NOMO-1 (cell line): ENCODE data around the gene SAMD4A.

ENCODE experiments used
- DNase-seq, 2 experiments: peaks; one replicate each; lab custom pipeline; 2025; ENCODE audit not compliant: unreplicated experiment in 2 of 2; lab: John Stamatoyannopoulos, UW

The SAMD4A gene

DNA sequence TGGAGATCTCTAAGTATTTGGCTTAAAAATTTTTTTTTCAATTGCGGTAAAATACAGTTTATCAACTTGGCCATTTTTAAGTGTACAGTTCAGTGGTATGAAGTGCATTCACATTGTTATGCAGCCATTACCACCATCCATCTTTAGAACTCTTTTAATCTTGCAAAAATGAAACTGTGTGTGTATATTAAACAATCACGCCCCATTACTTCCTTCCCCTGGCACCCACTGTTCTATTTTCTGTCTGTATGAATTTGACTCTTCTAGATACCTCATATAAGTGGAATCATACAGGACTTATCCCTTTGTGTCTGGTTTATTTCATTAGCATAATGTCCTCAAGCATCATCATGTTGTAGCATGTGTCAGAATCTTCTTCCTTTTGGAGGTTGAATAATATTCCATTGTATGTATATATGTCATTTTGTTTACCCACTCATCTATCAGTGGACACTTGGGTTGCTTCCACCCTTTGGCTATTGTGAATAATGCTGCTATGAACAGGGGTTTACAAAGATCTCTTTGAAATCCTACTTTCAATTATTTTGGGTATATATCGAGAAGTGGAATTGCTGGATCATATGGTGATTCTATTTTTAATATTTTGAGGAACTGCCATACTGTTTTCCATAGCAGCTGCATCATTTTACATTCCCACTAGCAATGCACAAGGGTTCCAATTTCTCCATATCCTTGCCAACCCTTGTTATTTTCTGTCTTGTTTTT is 62.9 kb downstream of the SAMD4A start:
- no peak for DNase-seq

DNA sequence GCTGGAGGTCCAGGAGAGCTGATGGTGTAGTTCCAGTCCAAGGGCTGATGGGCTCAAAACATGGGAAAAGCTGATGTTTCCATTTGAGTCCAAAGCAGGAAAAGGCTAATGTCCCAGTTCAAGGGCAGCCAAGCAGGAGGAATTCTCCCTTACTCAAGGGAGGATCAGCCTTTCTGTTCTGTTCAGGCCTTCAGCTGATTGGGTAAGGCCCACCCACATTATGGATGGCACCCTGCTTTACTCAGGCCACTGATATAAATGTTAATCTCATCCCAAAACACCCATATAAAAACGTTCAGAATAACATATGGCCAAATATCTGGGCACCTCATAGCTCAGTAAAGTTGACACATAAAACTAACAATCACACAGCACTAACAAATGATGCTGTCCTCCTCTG is 64.1 kb downstream of the SAMD4A start:
- DNase-seq, result no peak

DNA sequence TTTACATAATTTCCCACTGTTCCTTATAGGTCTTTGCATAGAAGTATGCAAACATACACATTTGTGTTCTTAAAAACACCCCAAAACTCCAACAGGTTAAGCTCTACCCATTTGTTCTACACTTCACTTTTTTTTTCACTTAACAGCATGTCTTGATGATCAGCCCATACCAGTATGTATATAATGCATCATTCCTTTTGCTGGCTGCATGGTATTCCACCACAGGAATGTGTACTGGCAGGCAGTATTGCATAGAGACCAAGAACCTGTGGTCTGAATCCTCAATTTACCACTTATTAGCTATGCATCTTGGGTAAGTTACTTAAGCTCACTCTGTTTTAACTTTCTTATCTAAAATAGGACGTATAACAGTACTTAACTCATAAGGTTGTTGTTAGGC is 65.5 kb downstream of the SAMD4A start:
- DNase-seq, result no peak

DNA sequence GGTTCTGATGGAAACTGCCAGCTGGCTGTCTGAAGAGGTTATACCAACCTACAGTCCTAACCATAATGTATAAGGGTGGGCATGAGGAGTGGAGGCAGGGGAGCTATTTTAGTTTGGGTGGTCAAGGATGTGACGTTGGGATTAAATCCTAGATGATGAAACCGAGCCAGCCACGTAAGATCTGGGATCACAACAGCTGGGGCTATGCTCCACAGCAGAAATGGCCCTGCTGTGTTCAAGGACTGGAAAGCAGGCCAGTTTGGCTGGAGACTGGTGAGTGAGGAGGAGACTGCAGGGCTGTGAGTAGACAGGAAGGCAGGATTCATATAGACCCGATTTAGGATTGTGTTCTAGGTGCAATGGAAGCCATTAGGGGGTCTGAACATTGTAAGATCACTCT is 66.1 kb downstream of the SAMD4A start:
- DNase-seq, result no peak

DNA sequence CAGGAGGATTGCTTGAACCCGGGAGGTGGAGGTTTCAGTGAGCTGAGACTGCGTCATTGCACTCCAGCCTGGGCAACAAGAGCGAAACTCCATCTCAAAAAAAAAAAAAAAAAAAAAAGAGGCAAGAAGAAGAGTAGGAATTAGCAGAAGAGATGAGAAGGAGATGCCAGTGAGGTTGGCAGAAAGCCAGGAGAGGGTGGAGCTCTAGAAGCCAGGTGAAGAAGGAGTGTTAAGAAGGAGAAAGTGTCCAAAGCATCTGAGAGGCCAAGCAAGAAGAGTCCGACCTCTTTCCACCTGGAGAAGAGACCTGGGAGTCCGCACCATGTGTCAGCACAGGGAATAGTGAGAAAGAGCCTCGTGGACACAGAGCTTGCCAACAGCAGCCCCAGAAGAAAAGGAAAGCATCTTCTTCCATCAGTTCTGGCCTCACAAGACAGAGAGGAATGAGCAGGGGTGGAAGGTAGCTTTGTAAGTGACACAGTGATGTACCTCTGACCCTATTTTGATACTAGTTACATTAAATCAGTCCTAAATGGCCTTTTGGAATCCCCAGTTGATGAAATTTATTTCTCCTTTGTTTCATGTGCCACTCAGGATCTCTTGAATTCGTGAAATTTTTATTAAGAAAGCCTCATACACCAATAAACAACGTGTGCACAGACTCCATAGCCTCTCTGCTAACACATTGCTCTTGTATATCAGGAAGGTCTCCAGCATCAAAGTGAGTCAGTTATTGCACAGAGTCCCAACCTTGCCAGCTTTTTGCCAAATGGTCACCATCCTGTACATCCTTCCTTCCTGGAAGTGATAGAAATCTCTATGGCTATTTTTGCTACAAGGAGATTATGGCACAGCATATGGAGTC is 70.6 kb downstream of the SAMD4A start:
- no peak for DNase-seq

DNA sequence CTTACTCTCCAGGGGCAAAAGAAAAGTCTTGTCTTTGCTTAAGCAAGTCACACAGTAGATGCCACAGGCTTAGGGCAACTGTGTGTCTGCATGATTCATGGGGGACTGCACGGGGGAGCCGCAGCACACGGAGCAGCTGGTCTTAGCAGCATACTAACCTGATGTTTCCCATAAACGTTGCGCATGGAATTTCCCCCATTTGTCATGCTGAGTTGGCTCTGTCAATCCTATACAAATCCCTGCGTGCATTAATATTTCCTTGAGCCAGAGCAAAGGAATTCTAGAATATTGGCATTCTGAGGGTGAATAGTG is 71.2 kb downstream of the SAMD4A start:
- DNase-seq, result no peak

DNA sequence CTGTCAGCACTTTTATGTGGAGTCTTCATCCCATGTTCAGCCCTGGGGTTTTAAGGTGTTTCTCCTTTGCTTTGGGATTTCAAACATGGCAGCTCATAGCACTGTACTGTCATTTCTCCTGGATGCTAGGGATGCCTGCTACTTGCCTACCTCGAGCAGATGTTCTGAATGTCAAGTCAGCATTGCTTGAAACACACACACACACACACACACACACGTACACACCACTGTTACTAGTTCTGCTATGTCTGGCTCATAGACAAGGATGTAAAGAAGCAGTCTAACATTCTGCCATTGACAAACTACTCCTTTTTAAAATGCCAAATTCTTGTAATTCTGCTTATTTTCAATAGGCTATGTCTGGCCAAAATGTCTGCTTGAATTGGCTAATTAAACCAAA is 72.7 kb downstream of the SAMD4A start:
- no peak for DNase-seq

DNA sequence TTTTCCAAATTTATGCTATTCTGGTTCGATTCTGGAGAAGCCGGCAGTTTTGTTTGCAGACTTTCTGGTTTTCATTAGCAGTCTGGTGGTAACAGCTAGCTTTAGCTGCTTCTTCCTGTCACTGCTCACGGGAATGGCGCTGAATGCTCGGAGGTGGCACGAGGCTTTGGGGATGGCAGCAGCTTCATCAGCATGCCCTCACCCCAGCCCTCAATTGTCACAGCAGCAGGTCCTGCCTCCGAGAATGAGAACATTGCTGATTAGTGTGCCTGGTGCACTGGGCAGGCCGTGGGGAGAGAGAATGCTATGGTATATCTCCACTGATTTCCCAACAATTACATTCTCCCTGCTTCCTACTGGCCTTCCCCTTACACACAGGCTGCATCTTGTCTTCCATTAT is 73.6 kb downstream of the SAMD4A start:
- DNase-seq, result no peak

DNA sequence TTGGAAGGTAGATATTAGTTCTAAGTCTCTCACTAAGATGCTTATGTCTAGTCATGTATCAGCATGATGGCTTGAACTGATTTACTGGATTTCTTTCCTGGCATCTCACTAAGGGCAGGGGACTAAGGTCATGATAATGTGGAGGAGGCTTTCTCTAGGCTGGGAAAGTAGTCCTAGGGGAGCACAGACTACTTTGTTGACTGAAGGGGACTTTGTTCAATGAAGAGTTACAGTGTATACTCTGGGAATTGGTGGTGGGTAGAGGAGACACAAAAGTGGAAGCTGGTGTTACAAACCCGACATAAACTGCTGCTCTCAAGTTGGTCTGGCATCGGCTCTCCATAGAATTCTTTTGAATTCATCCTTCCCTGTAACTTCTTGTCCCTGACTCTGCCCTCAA is 75.2 kb downstream of the SAMD4A start:
- no peak for DNase-seq

DNA sequence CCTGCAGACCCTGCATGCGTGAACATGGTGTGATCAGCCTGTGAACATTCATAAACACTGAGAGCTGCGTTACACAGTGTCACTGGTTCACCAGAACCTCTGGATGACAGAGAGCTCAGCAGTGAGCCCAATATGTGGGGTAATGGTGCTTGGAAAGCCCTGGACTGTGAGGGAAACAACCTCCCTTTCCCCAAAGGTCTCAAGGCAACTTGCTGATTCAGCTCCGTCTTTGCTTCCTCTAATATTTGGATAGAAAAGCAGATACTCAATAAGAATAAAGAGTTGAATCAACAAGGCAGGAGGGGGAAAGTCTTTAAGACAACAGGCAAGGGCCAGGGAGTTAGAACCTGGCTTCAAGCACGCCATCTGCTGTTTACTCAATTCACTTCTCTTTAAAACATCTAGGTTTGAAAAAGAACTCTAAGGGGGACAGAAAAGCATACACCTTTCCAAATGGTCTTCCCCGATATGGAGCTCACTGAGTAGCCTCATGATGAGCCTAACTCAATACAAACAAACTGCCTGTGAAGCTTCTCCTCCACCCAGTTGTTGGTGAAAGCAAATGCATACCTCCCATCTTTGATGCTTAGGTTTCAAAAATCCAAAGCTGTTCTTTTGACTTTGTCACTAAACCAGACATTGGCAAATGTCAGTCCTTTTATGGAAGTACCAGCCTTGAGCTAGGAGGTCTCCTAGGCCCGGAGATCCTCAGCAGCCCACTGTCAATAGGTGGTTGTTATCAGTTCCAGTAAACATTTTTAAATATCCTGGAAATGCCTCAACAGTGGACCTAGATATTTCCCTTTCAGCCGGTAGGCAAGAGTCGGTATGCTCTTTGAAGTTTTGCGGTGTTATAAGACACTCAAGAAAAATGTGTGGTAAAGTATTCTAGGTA is 76.1 kb downstream of the SAMD4A start:
- peak in 1 of 2 experiments; percentile 1 for DNase-seq

DNA sequence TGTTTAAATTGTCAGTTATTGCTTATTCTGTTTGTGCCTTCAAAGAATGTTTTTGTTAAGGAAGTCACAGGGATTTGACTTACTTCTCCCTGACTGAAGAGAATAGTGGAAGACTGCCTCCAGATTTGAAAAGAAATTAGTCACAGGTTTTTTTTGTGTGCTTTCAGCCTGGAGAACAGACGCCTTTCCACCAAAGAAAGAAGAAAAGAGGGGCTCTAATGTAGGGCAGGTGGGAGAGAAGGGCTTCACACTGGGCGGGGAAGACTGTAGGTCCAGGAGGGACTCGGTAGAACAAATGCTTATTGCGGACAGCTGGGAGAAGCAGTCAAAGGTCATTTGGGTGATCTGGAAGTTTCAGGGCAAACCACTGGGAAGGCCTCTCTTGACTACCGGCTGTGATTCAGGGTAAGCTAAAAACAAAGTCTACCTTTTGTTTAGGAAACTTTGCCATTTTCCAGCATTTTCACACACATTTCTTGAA is 76.8 kb downstream of the SAMD4A start:
- no peak for DNase-seq

DNA sequence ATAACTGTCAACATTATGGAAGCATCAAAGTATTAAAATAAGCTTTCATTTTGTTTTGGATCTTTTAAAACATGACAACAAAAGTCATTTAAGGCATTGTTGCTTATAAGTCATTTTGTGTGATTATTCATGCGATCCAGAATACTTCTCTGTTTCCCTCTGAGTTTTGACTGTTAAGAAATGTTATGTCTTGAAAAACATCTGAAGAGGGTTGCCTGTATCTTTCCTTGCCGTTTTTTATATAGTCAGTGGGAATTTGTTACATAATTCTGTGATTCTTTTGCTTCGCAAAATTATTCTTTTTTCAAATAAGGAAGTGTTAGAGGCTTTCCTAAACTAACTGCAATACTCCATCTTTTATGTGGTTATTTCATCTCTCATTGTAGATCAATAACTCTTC is 78.7 kb downstream of the SAMD4A start:
- no peak for DNase-seq

DNA sequence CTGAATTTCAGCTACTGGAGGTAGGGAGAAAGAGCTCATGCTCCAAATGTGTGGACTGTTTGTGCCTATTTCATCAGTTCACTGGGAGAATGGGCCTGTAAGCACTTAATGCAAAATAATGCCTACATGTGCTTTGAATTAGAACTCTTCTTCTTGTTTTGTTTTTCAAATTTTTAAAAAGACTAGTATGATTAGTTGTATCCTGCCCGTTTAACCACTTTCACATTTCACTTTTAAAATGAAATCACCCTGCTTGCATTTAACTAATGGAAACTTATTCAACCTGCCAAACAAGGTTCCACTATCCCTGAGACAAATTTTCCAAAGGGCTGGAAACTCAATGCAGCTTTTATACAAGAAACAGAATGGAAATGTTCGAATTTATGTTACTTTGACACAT is 79.7 kb downstream of the SAMD4A start:
- no peak for DNase-seq

DNA sequence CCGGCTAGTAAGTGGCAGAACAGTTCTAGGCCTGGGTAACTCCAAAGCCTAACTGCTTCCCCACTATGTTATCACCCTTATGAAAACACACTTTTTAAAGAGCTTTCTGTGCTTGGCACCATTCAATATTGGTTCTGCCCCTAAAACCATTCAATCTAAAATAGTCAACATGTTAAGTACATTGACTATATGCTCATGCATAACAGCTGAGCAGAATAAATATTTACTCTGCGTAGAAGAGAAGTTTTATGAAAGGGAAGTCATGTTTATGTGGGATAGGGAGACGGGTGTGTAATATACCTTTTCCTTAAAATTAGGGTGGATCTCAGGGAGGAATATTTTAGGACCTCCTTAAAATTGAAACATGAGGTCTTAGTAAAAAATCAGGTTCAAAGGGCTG is 80.5 kb downstream of the SAMD4A start:
- no peak for DNase-seq

DNA sequence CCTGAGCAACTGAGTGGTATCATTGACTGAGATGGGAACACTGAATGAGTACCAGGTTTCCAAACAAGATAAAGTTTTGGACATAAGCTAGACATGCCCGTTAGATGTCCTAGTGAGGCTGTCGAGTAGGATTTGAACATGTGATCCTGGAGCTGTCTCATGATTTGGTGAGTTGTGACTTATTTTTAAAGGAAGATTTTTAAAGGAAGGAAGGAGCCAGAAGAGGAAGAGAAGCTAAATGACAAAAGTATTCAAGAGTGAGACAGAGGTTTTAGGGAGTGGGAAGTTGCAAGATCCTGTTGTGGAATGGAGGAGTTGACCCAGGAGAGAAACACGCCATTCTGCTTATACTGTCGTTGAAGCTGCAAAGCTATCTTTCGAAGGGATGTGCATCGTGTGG is 82.1 kb downstream of the SAMD4A start:
- DNase-seq, result no peak

DNA sequence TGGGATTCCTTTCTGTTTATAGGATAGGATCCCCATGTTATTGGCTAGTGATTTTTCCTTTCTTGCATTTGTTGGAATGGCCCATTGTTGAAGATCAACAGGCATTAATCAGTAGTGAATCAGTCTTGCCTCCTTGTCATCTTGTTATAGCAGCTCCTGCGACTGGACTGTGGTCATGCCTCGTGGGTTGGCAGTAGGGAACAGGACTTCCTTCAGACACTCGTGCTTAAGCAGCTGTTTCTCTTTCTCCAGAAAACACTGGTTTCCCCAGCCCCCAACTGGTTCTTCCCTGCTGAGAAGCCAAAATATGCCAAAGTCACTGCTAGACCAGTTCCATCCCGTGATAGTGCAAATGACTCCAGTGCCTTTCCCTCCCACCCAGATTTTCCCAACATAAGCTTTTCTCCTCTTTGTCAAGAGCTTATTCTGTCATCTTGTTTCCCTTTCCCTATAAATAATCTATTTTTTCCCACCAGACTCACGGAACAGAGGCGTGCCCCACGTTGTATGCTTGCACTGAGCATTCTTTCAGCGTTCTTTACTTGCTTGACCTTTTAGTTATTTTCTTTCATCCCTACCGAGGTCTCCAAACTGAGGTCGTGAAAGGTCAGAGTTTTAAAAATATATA is 83.5 kb downstream of the SAMD4A start:
- no peak for DNase-seq

DNA sequence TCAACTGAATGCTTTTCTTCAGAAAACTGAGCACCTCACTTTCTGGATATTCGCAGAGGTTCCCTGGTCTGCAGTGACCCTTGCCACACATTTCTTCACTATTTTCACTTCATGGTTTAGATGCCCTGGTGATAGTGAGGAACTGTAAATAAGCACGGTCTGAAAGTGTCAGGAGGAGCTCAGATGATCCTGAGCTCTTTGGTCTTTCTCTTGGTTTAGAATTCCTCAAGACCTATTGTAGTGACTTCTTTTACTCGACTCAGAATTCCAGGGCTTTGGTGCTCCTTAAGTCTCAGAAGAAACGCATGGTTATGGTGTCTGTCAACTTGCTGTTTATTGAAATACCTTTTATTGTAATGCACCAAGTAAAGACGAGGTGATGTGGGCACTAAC is 84.0 kb downstream of the SAMD4A start:
- no peak for DNase-seq

DNA sequence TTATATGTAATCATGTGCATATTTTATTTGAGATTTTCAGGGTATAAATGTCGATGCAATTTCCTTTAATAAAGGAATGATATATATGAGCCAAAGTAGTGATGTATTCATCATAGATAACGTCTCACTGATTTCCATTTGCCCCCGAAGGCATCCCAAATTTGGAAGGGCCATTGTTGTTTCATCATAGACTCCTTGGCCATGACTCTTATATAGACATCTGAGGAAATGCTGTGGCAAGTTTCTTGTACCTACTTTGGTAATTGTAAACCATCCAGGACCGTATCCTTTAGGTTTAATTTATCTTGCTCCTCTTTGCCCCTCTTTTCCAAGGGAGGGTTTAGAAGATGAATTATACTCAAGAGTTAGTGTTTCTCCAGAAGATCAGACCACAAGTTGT is 84.7 kb downstream of the SAMD4A start:
- DNase-seq, result no peak

DNA sequence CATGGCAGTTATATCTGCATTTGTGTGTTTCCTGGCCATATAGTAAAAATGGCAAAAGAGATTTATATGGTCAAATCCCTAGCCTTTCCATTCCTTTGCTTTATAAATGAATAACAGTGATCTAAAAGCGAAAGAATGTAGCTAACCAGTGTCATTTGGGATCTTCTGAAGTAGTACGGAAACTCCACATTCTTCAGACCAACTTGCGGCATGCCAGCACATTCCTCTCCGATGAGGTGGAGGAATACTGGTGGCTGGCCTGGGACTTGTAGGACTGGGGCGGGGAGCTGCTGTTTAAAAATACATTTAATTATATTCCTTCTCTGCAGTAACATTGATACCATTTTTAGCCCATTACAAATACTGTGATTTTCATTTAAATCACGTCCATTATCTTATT is 85.3 kb downstream of the SAMD4A start:
- DNase-seq, result no peak

DNA sequence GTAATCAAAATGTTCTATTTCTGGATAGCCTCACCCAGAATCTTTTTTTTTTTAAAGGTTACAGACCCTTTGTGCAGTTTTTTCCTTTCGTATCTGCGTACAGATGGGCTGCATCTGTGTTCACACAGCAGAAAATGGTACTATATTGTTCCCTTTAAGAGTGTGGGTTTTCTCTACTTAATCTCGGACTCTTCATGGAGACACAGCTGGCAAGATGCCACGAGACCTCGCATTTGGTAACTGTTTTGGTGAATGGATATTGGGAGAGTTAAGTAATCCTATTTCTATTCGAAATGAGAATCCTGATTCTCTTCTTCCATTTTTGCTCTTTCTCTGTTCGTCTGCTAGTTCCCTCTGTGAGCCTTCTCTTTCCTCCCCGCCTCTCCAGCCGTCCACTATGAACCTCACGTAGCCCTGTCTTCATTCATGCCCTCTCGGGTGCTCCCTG is 85.7 kb downstream of the SAMD4A start:
- DNase-seq, result no peak
